IMR-90 (cell line): ENCODE results near the gene NPSR1. TPM values are rescaled to one million over a fixed set of nuclear protein-coding genes. Genes with fewer than 3 reads are reported as not detected.

Experiments
- ATAC-seq: fragments of 200-7000 bp; cut with Tn5 transposase; 2 replicates; pipeline ENCODE4 v1.9.1; 2020; ENCODE audit warnings: low read depth, mild to moderate bottlenecking, moderate library complexity
- BruUV-seq: library from RNA; stranded (reverse); fragments of 400-500 nt; replicated peaks from 2 replicates; lab custom pipeline; 2021; lab: Mats Ljungman, UMichigan
- CTCF ChIA-PET: fragments of 300-600 bp; formaldehyde crosslinking; extraction: SDS; loops from one replicate; lab custom pipeline; 2021; ENCODE audit warnings: antibody characterized with exemption; lab: Yijun Ruan, JAX
- POLR2A ChIA-PET: fragments of 300-600 bp; sonication (Branson Sonifier 250); formaldehyde crosslinking; loops from one replicate; lab custom pipeline; 2022; ENCODE audit warnings: antibody characterized with exemption; ENCODE audit not compliant: unreplicated experiment; lab: Charles Lee
- DNase-seq: peaks from one replicate; pipeline ENCODE4 v3.0.0; 2013
- H2AFZ ChIP-seq: replicated peaks from 2 replicates; pipeline ENCODE3; 2013; ENCODE audit warnings: low read length, mild to moderate bottlenecking; ENCODE audit not compliant: poor library complexity
- H2AK5ac ChIP-seq: 2 replicates; pipeline ENCODE4 v1.6.1; 2013; ENCODE audit warnings: low read depth, low read length, inconsistent platforms
- H2AK9ac ChIP-seq: replicated peaks from 2 replicates; pipeline ENCODE3; 2013; ENCODE audit warnings: mild to moderate bottlenecking, low read depth, low read length, moderate library complexity; ENCODE audit not compliant: poor library complexity
- H2BK120ac ChIP-seq: 2 replicates; pipeline ENCODE4 v1.6.1; 2013; ENCODE audit warnings: low read depth, low read length, inconsistent platforms
- H2BK15ac ChIP-seq: 3 replicates; pipeline ENCODE4 v1.6.1; 2013; ENCODE audit warnings: low read depth, low read length, inconsistent platforms
- H2BK20ac ChIP-seq: 2 replicates; pipeline ENCODE4 v1.6.1; 2013; ENCODE audit warnings: low read depth, mild to moderate bottlenecking, inconsistent platforms, low read length, moderate library complexity
- H2BK5ac ChIP-seq: 2 replicates; pipeline ENCODE4 v1.6.1; 2013; ENCODE audit warnings: mild to moderate bottlenecking, low read depth, low read length, inconsistent platforms; ENCODE audit not compliant: poor library complexity, severe bottlenecking
- H3K14ac ChIP-seq: replicated peaks from 2 replicates; pipeline ENCODE4 v1.6.1; 2013; ENCODE audit warnings: low read depth, low read length, inconsistent platforms
- H3K18ac ChIP-seq: 2 replicates; pipeline ENCODE4 v1.6.1; 2013; ENCODE audit warnings: low read depth, low read length, control low read depth
- H3K23ac ChIP-seq: 2 replicates; pipeline ENCODE4 v1.6.1; 2013; ENCODE audit warnings: low read depth, low read length, inconsistent platforms
- H3K27ac ChIP-seq: 2 replicates; pipeline ENCODE4 v1.5.1; 2013; ENCODE audit warnings: mild to moderate bottlenecking, control low read depth, low read length; ENCODE audit not compliant: insufficient read depth
- H3K27me3 ChIP-seq: 2 replicates; pipeline ENCODE4 v1.6.1; 2013; ENCODE audit warnings: low read length; ENCODE audit not compliant: control insufficient read depth, insufficient read depth
- H3K36me3 ChIP-seq: 2 replicates; pipeline ENCODE4 v1.6.1; 2013; ENCODE audit warnings: low read length, mixed read lengths; ENCODE audit not compliant: control insufficient read depth, insufficient read depth
- H3K4ac ChIP-seq: 2 replicates; pipeline ENCODE4 v1.6.1; 2013; ENCODE audit warnings: low read depth, low read length, inconsistent platforms
- H3K4me1 ChIP-seq: 2 replicates; pipeline ENCODE4 v1.6.1; 2013; ENCODE audit warnings: low read length, mixed read lengths; ENCODE audit not compliant: control insufficient read depth, insufficient read depth
- H3K4me2 ChIP-seq: 2 replicates; pipeline ENCODE4 v1.6.1; 2013; ENCODE audit warnings: low read depth, mild to moderate bottlenecking, control low read depth, low read length, moderate library complexity
- H3K4me3 ChIP-seq: 2 replicates; pipeline ENCODE4 v1.5.1; 2013; ENCODE audit warnings: low read depth, mild to moderate bottlenecking, control low read depth, low read length, moderate library complexity; ENCODE audit not compliant: insufficient read depth
- H3K56ac ChIP-seq: 2 replicates; pipeline ENCODE4 v1.6.1; 2013; ENCODE audit warnings: low read length, inconsistent platforms; ENCODE audit not compliant: insufficient read depth; ENCODE audit errors: extremely low read depth
- H3K79me1 ChIP-seq, 2 experiments: 2 replicates each; pipeline ENCODE4 v1.6.1; 2013; ENCODE audit warnings: low read length in 2 of 2, inconsistent platforms in 1 of 2, low read depth in 1 of 2
- H3K9ac ChIP-seq: 2 replicates; pipeline ENCODE4 v1.6.1; 2013; ENCODE audit warnings: low read depth, low read length, control low read depth
- H3K9me1 ChIP-seq: 2 replicates; pipeline ENCODE4 v1.6.1; 2013; ENCODE audit warnings: low read length, inconsistent platforms; ENCODE audit not compliant: insufficient read depth
- H3K9me3 ChIP-seq: 2 replicates; pipeline ENCODE4 v1.6.1; 2013; ENCODE audit warnings: low read length; ENCODE audit not compliant: control insufficient read depth, insufficient read depth
- H4K20me1 ChIP-seq: 2 replicates; pipeline ENCODE4 v1.6.1; 2013; ENCODE audit warnings: low read length, inconsistent platforms; ENCODE audit not compliant: insufficient read depth
- H4K5ac ChIP-seq: 2 replicates; pipeline ENCODE4 v1.6.1; 2013; ENCODE audit warnings: mild to moderate bottlenecking, low read depth, low read length, control low read depth
- H4K8ac ChIP-seq, 2 experiments: 2 replicates each; pipeline ENCODE4 v1.6.1; 2013; ENCODE audit warnings: low read depth in 2 of 2, low read length in 2 of 2, control low read depth in 1 of 2, inconsistent platforms in 1 of 2
- H4K91ac ChIP-seq: 2 replicates; pipeline ENCODE4 v1.6.1; 2013; ENCODE audit warnings: low read depth, low read length, inconsistent platforms; ENCODE audit not compliant: insufficient read depth
- WGBS, 2 experiments: methylation state at CpG; one replicate each; pipeline versions ENCODE4 v1.1.5 to v1.1.7; 2013; ENCODE audit warnings: missing lambda C conversion rate in 2 of 2; ENCODE audit not compliant: insufficient read length in 1 of 2; ENCODE audit errors: extremely low coverage in 2 of 2; 5-methylcytosine and 5-hydroxymethylcytosine counted together
- dilution Hi-C: fragments of 300-500 bp; cut with HindIII; formaldehyde crosslinking; loops from one replicate; pipeline ENCODE4 v1.14.3; 2018; ENCODE audit warnings: low sequenced_read_pairs; ENCODE audit not compliant: unreplicated experiment
- in situ Hi-C: fragments of 300-500 bp; cut with MboI; formaldehyde crosslinking; loops from 3 replicates; pipeline ENCODE4 v1.14.3; 2019; ENCODE audit warnings: low sequenced_read_pairs, inconsistent platforms, mixed read lengths
- intact Hi-C: fragments of 100-400 bp; cut with micrococcal nuclease; formaldehyde crosslinking; loops from 2 replicates; pipeline ENCODE4 v1.10.0; 2022
- polyA plus RNA-seq, 3 experiments: library from polyadenylated mRNA; depleted of rRNA; stranded (reverse); fragments of >200 nt; gene quantifications; 2 replicates each; pipeline ENCODE4 v1.2.3, GENCODE V29; 2012; ENCODE audit warnings: low replicate concordance in 1 of 3
- total RNA-seq: library from RNA; depleted of rRNA; stranded (reverse); fragments of >200 nt; gene quantifications from 2 replicates; pipeline ENCODE4 v1.2.3, GENCODE V29; 2012
- TF ChIP-seq, protein P1 (sequence below): fragments of 150-350 bp; IDR thresholded peaks from 2 replicates; pipeline ENCODE4 v1.6.1; 2017; ENCODE audit warnings: mild to moderate bottlenecking, antibody characterized with exemption, low read length, low read depth

The NPSR1 gene
- total and polyA plus RNA-seq, 2 of the 4 experiments (the other 2 are of a cell fraction) = not detected

DNA sequence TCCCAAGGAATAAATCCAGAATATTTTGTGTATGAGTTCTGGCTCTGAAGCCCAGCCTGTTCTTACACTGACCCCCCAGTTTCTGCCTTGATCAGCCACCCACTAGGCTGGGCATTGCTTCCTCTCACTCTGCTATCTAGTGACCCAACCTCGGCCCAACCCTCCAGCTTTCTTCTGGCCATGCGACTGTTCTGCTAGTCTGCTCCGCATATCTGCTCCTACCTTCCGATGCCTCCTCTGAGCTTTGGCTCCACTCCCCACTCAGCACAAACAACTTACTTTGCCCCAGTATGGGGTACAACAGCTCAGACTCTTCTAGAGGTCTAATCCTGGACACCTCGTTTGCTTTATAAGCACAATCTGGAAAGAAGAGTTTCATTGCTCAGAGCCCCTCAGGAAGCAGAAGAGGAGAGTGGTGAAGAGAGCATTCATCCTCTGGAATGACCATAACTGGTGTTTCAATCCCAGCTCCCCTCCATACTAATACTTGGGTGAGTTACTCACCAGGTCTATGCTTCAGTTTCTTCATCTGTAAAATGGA lies 99.6 kb downstream of the NPSR1 start:
- 92% methylated on average over 3 of the region's 5 CpGs; no CpG with 5 or more reads in 1 of the 2 experiments for WGBS, 2 experiments
- Histone ChIP-seq H2BK20ac (no peak overlapping the region), H2AFZ (no peak overlapping the region), H3K79me1 (no peaks in the 10 kb centered on the region), H3K14ac (no peak overlapping the region), H2AK5ac (no peak overlapping the region), H4K8ac (no peak overlapping the region), H4K20me1 (no peaks in the 10 kb centered on the region), H3K27me3 (no peaks in the 10 kb centered on the region), H4K91ac (no peak overlapping the region), H3K23ac (no peak overlapping the region), H3K56ac (no peak overlapping the region), H3K27ac (no peak overlapping the region), H2BK120ac (no peak overlapping the region), H2AK9ac (no peak overlapping the region), H3K4me1 (no peaks in the 10 kb centered on the region), H3K4me3 (no peak overlapping the region), H2BK5ac (no peak overlapping the region), H3K36me3 (no peaks in the 10 kb centered on the region), H3K9ac (no peak overlapping the region), H4K5ac (no peak overlapping the region), H3K4ac (no peak overlapping the region), H3K9me3 (no peaks in the 10 kb centered on the region), H2BK15ac (no peak overlapping the region), H3K4me2 (no peak overlapping the region), H3K9me1 (no peaks in the 10 kb centered on the region), H3K18ac (no peak overlapping the region)
- DNase-seq (no peak), ATAC-seq (no peak)
- ChIA-PET POLR2A (no interaction called here), CTCF (interaction anchor here (0.5 kb wide), 1 partner anchor 881 kb away, joined by 3 read pairs; no protein-coding TSS in a partner anchor)
- dilution Hi-C loops (no loop called here), in situ Hi-C loops (no loop called here), intact Hi-C loops (loop anchor here (5.0 kb wide), 1 partner anchor 280 kb away; the partner anchor contains the start of gene DPY19L1)
- no TSS peak for BruUV-seq
- TF ChIP-seq, protein P1, sequence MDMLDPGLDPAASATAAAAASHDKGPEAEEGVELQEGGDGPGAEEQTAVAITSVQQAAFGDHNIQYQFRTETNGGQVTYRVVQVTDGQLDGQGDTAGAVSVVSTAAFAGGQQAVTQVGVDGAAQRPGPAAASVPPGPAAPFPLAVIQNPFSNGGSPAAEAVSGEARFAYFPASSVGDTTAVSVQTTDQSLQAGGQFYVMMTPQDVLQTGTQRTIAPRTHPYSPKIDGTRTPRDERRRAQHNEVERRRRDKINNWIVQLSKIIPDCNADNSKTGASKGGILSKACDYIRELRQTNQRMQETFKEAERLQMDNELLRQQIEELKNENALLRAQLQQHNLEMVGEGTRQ = no peak
